Measurements from ENCODE around the gene TRIM36.

DNA sequence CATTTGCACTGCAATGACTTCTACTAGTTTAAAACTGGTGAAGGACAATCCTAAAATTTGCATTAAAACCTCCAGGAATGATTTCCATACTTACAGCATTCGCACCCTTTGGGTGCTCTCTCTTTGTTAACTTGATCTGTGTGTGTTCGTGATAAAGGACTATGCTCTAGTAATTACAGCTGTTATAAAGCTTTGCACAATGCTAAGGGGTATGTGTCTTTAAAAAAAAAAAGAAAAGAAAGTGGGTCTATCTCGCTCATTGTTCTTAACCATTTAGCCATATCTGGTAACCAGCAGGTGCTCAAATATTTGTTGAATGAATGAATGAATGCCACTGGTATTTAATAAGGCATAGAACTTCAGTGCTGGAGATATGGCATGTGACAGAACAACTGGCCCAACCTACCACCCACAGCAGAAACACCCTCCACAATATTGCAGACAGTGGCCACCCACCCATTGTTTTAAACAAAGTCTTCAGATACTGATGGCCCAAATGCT lies 8.7 kb downstream of the TRIM36 start:
- TF ChIP-seq, protein P1, sequence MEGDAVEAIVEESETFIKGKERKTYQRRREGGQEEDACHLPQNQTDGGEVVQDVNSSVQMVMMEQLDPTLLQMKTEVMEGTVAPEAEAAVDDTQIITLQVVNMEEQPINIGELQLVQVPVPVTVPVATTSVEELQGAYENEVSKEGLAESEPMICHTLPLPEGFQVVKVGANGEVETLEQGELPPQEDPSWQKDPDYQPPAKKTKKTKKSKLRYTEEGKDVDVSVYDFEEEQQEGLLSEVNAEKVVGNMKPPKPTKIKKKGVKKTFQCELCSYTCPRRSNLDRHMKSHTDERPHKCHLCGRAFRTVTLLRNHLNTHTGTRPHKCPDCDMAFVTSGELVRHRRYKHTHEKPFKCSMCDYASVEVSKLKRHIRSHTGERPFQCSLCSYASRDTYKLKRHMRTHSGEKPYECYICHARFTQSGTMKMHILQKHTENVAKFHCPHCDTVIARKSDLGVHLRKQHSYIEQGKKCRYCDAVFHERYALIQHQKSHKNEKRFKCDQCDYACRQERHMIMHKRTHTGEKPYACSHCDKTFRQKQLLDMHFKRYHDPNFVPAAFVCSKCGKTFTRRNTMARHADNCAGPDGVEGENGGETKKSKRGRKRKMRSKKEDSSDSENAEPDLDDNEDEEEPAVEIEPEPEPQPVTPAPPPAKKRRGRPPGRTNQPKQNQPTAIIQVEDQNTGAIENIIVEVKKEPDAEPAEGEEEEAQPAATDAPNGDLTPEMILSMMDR (IDR thresholded peaks at IDR 0.05; ENCODE audit: control extremely low read depth in 1 of 3, insufficient read depth in 1 of 3, low read depth in 1 of 3, low read length in 3 of 3): no peak
- TF ChIP-seq, protein P2, sequence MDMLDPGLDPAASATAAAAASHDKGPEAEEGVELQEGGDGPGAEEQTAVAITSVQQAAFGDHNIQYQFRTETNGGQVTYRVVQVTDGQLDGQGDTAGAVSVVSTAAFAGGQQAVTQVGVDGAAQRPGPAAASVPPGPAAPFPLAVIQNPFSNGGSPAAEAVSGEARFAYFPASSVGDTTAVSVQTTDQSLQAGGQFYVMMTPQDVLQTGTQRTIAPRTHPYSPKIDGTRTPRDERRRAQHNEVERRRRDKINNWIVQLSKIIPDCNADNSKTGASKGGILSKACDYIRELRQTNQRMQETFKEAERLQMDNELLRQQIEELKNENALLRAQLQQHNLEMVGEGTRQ (IDR thresholded peaks at IDR 0.05; ENCODE audit: low read length): no peak
- TF ChIP-seq POU5F1 (IDR thresholded peaks at IDR 0.05; ENCODE audit: low read depth, low read length) (no peak), RFX5 (IDR thresholded peaks at IDR 0.05; ENCODE audit: borderline replicate concordance, low read depth, low read length) (no peak), CREB1 (IDR thresholded peaks at IDR 0.05) (no peak), EZH2 (IDR thresholded peaks at IDR 0.05; ENCODE audit: low read depth, low read length, severe bottlenecking) (no peak), SIN3A (conservative IDR thresholded peaks at IDR 0.05 in 1 of 2, IDR thresholded peaks at IDR 0.05 in 1 of 2; ENCODE audit: low read depth in 1 of 2, low read length in 2 of 2) (no peak), CBX5 (IDR thresholded peaks at IDR 0.05; ENCODE audit: low read depth, low read length) (no peak), YY1 (IDR thresholded peaks at IDR 0.05; ENCODE audit: low read depth, low read length) (no peak), EP300 (IDR thresholded peaks at IDR 0.05; ENCODE audit: borderline replicate concordance in 1 of 2, low read depth in 2 of 2, low read length in 2 of 2) (no peak)
- TF ChIP-seq, protein P3, sequence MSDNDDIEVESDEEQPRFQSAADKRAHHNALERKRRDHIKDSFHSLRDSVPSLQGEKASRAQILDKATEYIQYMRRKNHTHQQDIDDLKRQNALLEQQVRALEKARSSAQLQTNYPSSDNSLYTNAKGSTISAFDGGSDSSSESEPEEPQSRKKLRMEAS (IDR thresholded peaks at IDR 0.05): no peak
